SH-SY5Y (cell line): ENCODE results near the gene MSLN.

ENCODE experiments used
- GATA2 ChIP-seq: IDR thresholded peaks from 2 replicates; pipeline ENCODE4 v1.6.1; 2011; ENCODE audit warnings: mild to moderate bottlenecking, low read depth, low read length
- GATA3 ChIP-seq: IDR thresholded peaks from 2 replicates; pipeline ENCODE4 v1.6.1; 2011; ENCODE audit warnings: low read depth, mild to moderate bottlenecking, low read length, moderate library complexity

GRCh38 chr16:725463-726187 lies 34.9 kb upstream of the MSLN start:
- TF ChIP-seq GATA2 (no peak), GATA3 (no peak)
